Tibial nerve (tissue), 4 donors: ENCODE measurements around the gene AKAP6. TPM values are rescaled to one million over a fixed set of nuclear protein-coding genes. Genes with fewer than 3 reads are reported as not detected.
A peak's percentile ranks its signal among the peaks of the same experiment; 100 is the strongest.

Experiments used
- DNase-seq, 2 donors: peaks; one replicate each; pipeline ENCODE4 v3.0.0-alpha.2; 2019; ENCODE audit warnings: low spot score in 2 of 2
- H3K27ac ChIP-seq, 4 donors: fragments of 200-600 bp; sonication (generic) in 3 of 4; one replicate each; pipeline ENCODE4 v1.5.1; 2017 to 2019; ENCODE audit warnings: mild to moderate bottlenecking in 1 of 4
- H3K27me3 ChIP-seq, 2 donors: fragments of 200-600 bp; sonication (generic) in 1 of 2; one replicate each; pipeline versions ENCODE4 v1.5.1 to v1.6.0; 2017 to 2019
- H3K36me3 ChIP-seq, 3 donors: fragments of 200-600 bp; sonication (generic); one replicate each; pipeline ENCODE4 v1.5.1; 2018 to 2019
- H3K4me1 ChIP-seq, 4 donors: fragments of 200-600 bp; sonication (generic) in 3 of 4; one replicate each; pipeline ENCODE4 v1.5.1; 2017 to 2019
- H3K4me3 ChIP-seq, 4 donors: fragments of 200-600 bp; sonication (generic) in 3 of 4; one replicate each; pipeline ENCODE4 v1.5.1; 2017 to 2019; ENCODE audit warnings: mild to moderate bottlenecking in 1 of 4, moderate library complexity in 1 of 4
- H3K9me3 ChIP-seq, 4 donors: fragments of 200-600 bp; sonication (generic) in 3 of 4; one replicate each; pipeline ENCODE4 v1.5.1; 2017 to 2019
- EP300 ChIP-seq, 2 donors: sonication (generic); formaldehyde crosslinking; IDR thresholded peaks; one replicate each; pipeline ENCODE4 v1.6.1; 2017; ENCODE audit warnings: antibody characterized with exemption in 2 of 2, mild to moderate bottlenecking in 1 of 2
- POLR2A ChIP-seq, 2 donors: fragments of 450-650 bp; IDR thresholded peaks; one replicate each; pipeline ENCODE4 v1.6.1; 2017; ENCODE audit warnings: antibody characterized with exemption in 2 of 2, mild to moderate bottlenecking in 2 of 2, moderate library complexity in 2 of 2
- WGBS, 2 donors: methylation state at CpG; one replicate each; pipeline ENCODE4 v1.1.5; 2018; 5-methylcytosine and 5-hydroxymethylcytosine counted together
- total RNA-seq, 4 donors: library from RNA; depleted of rRNA; stranded (reverse); fragments of >200 nt; gene quantifications; one replicate each; pipeline ENCODE4 v1.1.0, GENCODE V29; 2016
- TF ChIP-seq, protein P1 (sequence below), 5 experiments: fragments of 200-600 bp in 3 of 5; fragments of 450-650 bp in 2 of 5; sonication (generic) in 3 of 5; IDR thresholded peaks; one replicate each; pipeline ENCODE4 v1.5.1; 2016 to 2019; ENCODE audit warnings: antibody characterized with exemption in 5 of 5, mild to moderate bottlenecking in 3 of 5, moderate library complexity in 2 of 5

The AKAP6 gene
- total RNA-seq, 4 donors from 2014 or later, result 2.1 to 10.7 (median 5.2) TPM

DNA sequence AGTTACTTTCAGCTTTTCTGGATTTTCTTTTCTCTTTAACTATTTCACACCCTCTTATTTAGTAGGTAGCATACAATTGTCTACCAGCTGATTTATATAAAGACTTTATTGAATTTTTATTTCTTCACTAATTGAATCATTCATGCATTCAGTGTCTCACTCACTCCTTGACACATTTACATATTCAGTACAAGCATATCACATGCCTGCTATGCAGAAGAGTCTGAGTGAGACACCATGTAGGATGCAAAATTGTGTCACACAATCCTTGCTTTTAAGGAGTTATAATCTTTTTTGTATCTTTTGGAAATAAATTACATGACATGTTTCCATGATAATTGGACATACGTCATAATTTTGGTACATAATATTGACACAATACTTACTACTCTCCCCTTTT is 83.0 kb downstream of the AKAP6 start:
- Histone ChIP-seq H3K4me3 (no peak overlapping the region), H3K27ac (no peak overlapping the region), H3K9me3 (no peaks in the 10 kb centered on the region), H3K27me3 (no peaks in the 10 kb centered on the region), H3K4me1 (peaks cover 0 to 10% (median under 1%) of the 10 kb centered on the region in 4 donors), H3K36me3 (no peaks in the 10 kb centered on the region)
- DNase-seq, result no peak
- 92 to 94% methylated on average over 1 of the region's 1 CpG for WGBS, 2 donors
- TF ChIP-seq, protein P1, sequence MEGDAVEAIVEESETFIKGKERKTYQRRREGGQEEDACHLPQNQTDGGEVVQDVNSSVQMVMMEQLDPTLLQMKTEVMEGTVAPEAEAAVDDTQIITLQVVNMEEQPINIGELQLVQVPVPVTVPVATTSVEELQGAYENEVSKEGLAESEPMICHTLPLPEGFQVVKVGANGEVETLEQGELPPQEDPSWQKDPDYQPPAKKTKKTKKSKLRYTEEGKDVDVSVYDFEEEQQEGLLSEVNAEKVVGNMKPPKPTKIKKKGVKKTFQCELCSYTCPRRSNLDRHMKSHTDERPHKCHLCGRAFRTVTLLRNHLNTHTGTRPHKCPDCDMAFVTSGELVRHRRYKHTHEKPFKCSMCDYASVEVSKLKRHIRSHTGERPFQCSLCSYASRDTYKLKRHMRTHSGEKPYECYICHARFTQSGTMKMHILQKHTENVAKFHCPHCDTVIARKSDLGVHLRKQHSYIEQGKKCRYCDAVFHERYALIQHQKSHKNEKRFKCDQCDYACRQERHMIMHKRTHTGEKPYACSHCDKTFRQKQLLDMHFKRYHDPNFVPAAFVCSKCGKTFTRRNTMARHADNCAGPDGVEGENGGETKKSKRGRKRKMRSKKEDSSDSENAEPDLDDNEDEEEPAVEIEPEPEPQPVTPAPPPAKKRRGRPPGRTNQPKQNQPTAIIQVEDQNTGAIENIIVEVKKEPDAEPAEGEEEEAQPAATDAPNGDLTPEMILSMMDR (IDR thresholded peaks at IDR 0.05), result no peak
- TF ChIP-seq EP300 (IDR thresholded peaks at IDR 0.05), result no peak

DNA sequence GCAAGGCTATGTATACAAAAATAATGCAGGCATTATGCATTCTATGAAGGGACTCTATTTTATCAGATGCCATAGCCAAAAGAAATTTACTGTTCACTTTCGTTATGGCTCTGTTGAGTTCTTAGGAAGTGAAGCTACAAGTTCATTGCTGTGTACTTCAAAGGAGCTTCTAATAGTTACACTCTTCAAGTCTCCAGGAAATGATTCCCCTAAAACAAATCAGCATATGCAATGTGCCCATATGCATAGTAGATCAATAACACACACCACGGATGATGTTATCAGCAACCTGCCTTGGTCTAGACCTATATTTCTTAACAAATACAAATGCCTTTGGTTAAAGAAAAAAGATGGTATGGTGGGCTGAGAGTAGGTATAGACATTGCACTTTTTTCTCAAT is 83.4 kb downstream of the AKAP6 start:
- H3K27ac ChIP-seq, result no peak overlapping the region
- H3K4me1 ChIP-seq, result peaks cover 0 to 10% (median 2%) of the 10 kb centered on the region in 4 donors
- H3K9me3 ChIP-seq, result no peaks in the 10 kb centered on the region
- TF ChIP-seq, protein P1 (IDR thresholded peaks at IDR 0.05), result no peak
- no peak for TF ChIP-seq POLR2A (IDR thresholded peaks at IDR 0.05)
- TF ChIP-seq EP300 (IDR thresholded peaks at IDR 0.05), result no peak
- no peaks in the 10 kb centered on the region for H3K36me3 ChIP-seq
- no peaks in the 10 kb centered on the region for H3K27me3 ChIP-seq
- no peak overlapping the region for H3K4me3 ChIP-seq
- DNase-seq, result no peak
- 33% methylated on average over 2 of the region's 2 CpGs for WGBS, 2 donors

DNA sequence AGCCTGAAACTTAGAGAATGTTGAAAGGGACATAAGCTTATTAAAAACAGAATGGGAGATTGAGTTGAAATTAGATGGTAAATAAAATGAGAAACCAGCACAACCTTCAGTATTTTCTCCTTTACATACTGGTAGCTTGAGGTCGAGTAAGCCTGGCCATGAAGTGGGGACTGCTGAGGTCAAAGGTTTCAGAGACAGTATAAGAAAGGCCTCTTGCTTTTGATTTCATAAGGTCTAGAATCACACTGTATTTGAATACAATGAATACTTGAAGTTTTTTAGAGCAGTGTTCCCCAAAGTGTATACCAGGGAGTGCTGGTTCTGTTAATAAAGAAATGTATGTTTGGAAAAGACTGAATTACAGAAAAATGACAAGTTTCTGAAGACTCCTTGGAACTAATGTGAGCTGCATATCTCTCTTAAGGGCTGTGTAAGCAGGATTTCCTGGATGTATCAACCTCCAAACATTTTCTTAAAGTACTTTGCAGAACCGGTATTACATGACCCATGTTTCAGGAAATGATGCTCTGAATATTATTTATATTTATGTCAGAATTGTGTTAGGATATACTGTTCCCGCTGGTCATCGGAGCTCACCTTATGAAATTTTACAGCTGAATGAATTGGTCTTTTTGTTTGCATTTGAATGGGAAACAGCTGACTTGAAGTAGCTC is 85.0 kb downstream of the AKAP6 start:
- peaks cover 0 to 13% (median 6%) of the 10 kb centered on the region in 4 donors for H3K4me1 ChIP-seq
- no peak overlapping the region for H3K4me3 ChIP-seq
- DNase-seq, result no peak
- WGBS, 2 donors, result 33 to 37% methylated on average over 4 of the region's 4 CpGs
- H3K27me3 ChIP-seq, result no peaks in the 10 kb centered on the region
- H3K9me3 ChIP-seq, result no peaks in the 10 kb centered on the region
- H3K36me3 ChIP-seq, result no peaks in the 10 kb centered on the region
- no peak for TF ChIP-seq EP300 (IDR thresholded peaks at IDR 0.05)
- TF ChIP-seq, protein P1 (IDR thresholded peaks at IDR 0.05), result no peak
- no peak overlapping the region for H3K27ac ChIP-seq

GRCh38 chr14:32414808-32415255 is 85.7 kb downstream of the AKAP6 start:
- Histone ChIP-seq H3K4me1 (peaks cover 0 to 13% (median 6%) of the 10 kb centered on the region in 4 donors), H3K36me3 (no peaks in the 10 kb centered on the region), H3K27me3 (no peaks in the 10 kb centered on the region), H3K4me3 (no peak overlapping the region), H3K9me3 (no peaks in the 10 kb centered on the region), H3K27ac (peak overlapping the region in 1 of 4 donors; percentile 26)
- TF ChIP-seq POLR2A (IDR thresholded peaks at IDR 0.05) (no peak), EP300 (IDR thresholded peaks at IDR 0.05) (no peak)
- TF ChIP-seq, protein P1 (IDR thresholded peaks at IDR 0.05), result no peak
- WGBS, 2 donors, result 28 to 31% methylated on average over 3 of the region's 3 CpGs
- DNase-seq, result no peak

DNA sequence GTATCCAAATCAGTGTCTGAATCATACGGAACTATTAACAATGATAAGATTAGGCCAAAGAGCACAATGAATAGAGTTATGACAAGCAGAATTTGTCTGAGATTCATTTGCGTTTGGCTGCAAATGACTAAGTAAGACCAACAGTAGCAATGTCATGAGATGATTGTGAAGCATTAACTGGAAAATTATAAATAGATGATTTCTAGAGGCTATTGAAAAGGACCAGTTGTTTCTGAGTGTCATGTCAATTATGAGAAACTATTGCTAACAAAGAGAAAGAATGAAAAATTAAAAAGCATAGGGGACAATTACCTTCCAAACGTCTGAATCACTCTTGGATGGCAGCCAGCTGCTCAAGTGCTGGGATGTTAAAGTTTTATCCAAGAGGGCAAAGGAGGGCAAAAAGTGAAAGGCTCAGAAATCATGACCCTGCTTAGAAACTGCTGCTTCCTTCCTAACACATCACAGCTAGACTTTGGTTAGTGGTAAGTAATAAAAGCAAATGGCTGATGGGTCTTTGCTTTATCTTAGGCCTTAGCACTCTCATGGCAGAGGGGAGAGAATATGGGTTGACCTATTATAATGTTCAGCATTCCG is 89.0 kb downstream of the AKAP6 start:
- no peak for TF ChIP-seq EP300 (IDR thresholded peaks at IDR 0.05)
- TF ChIP-seq, protein P1 (IDR thresholded peaks at IDR 0.05), result no peak
- TF ChIP-seq POLR2A (IDR thresholded peaks at IDR 0.05), result no peak
- DNase-seq, result peak in 1 of 2 donors; percentile 15
- WGBS, 2 donors, result 40 to 43% methylated on average over 4 of the region's 4 CpGs
- Histone ChIP-seq H3K27me3 (no peaks in the 10 kb centered on the region), H3K27ac (peak overlapping the region in 1 of 4 donors; percentile 79), H3K4me3 (no peak overlapping the region), H3K36me3 (no peaks in the 10 kb centered on the region), H3K4me1 (peaks cover 0 to 13% (median 6%) of the 10 kb centered on the region in 4 donors), H3K9me3 (peaks cover 0 to 4% (median 0%) of the 10 kb centered on the region in 4 donors)
